CD4-positive, alpha-beta T cell treated with Interleukin-6 at 100 ng/mL for 8 hours (primary cell): ENCODE results near the gene GPRC6A.

Experiments used
- DNase-seq: peaks from one replicate; pipeline ENCODE4 v3.0.0-alpha.2; 2020; ENCODE audit warnings: mixed read lengths, low spot score

Gene GPRC6A

DNA sequence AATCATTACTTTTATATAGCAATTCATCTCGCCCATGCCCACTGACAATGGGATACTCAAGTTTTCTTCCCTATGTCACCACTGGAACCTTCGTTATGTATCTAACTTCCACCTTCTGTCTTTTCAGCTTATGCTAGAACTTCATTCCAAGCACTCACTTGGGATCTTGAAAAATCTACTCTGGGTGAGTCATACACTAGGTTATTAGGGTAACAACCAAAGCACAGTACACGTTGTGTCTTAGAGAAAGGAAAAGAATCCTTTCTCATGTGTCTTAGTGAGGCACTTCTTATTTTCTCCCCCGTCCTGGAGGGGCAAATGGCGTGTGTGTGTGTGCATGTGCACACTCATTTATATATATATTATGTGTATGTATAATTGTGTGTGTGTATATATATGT is 45.0 kb downstream of the GPRC6A start:
- no peak for DNase-seq

DNA sequence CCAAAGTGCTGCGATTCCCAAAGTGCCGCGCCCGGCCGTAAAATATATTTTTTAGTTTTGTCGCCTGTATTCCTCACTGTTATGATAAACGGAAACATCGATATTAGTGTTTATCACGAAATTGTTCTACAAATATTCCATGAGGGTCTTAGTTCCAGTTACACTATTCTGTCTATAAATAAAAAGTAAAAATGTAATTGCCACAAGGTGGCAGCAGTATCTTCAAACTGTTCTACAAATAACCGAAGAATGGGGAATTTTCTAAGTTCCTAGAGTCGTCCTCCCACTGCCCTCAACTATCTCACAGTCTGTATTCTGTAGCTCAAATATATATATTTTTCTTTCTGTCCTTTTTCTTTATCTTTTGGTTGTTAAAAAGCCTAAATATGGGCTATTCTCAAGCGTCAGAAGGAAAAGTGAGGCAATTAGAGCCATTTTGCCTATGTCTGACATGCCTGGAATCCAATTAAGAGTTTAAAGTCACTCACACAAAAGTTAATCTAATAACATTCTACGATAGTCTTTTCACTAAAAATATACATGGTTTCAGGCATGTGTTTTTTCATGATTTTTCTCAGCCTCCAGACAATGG is 49.2 kb downstream of the GPRC6A start:
- DNase-seq: no peak

DNA sequence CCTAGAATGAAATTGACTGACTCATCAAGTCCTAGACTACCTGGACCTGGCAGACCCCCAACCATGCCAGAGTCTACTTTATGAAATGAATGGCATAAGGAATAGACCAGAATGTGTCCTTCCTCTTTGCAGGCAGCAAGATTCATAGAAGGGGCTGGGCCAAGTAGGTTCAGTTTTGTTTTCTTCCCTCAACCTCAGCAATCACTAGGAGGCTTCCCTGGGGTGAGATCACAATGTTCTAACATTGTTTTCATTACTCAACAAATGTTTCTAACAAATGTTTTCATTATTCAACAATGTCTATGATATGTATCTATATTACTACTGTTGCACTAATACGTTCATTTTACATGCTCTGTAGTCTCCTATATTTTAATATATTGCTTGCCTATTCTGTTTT is 55.0 kb downstream of the GPRC6A start:
- DNase-seq: no peak

DNA sequence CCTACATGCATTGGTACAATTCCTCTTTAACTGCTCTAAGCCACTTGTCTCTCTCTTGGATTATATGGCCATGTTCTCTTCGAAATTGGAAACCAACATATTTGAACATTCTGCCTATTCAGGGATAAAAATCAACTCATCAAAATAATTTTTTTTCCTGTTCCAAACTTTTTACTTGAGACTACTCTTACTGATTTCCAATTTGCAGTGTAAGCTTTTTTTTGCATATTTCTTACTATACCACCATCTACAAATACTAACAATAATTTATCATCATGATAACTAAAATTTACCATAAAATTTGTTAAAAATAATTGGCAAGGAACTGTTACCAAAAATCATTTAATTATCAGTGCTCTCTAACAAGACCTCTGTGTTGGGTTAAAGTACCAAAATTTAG is 56.4 kb downstream of the GPRC6A start:
- no peak for DNase-seq

DNA sequence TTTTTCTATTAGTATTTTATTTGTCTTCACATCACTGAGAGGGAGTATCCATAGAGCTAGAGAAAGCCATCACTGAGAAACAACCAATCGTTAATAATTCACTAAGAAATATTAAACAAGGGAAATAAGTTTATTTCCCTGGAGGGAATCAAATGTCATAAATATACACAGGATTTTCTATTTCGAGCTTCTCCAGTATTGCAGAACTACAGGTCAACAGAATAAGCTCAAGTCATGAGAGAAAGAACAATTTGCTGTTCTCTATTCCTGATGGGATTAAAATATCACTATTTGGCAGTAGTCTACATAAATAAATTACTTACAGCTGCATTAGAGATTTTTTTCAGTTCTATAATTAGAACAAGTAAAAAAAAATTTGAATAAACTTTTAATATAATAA is 61.2 kb downstream of the GPRC6A start:
- no peak for DNase-seq

DNA sequence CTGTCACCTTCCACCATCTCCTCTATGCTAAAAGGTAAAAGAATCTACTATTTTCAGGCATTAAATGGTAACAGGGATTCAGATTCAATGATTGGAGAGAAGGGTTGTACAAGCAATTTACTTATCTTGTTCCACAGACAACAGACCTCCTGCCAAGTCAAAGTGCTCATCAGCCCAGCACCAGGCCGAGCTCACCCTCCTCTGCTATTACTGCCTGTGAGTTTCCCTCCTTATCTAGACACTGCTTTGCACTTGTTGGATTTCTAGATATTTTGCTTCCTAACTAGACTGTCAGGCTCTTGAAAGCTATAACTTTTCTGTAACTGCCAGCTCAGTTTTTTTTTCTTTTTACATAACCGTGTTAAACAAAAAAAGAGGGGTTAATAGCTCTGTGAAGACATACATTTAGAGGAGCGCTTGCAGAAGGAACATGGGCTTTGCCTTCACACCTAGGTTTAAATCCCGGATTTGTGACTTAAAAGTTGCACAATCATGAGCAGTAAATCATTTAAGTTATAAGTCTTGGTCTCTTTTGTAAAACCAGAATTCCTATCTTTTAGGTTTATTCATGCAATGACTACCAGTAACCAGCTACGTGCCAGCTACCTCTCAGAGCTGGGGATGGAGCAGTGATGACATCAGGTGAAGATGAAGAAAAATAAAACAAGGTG is 62.2 kb downstream of the GPRC6A start:
- no peak for DNase-seq

DNA sequence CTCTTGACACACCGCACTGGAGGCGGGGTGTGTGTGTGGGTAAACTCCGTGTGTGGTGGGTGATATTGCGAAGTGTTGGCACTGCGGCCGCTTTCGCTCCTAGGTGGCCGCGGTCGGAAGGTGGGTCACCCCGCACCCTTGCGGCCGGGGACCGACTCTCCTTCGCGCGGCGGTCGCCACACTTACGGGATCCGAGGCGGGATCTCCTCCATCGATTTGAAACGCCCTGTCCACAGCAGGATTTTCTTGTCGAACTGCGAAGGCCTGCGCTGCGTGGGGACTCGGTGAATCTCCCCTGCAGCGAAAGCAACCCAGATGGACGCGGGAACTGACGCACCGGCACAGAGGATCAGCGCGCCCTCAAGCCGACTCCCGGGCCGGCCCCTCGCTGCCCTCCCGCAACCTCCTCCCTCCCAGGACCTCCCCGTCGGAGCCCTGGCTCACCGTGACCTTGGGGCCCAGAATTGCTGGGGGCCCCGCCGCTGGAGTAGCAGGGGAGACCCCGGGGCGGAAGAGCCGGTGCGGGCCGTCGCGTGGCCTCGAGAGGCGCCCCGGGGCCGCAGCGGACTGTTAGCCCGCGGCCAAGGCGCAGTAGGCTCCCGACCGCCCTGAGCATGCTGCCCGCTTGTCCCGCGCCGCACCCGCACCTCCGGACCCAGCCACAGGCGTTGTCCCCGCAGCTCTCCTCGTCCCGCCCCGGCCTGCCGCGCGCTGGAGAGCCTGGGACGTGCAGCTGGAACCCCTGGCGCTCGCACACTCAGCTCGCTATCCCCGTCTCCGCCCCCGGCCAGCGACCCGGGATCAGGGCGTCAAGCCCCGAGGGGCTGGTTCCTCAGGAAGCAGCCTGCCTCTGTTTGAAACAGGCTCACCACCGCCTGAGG is 63.7 kb downstream of the GPRC6A start, which contains the start of gene FAM162B:
FAM162B (minus strand) TSS at position 759 of the 881 bp plus-strand sequence; CDS start at position 616, 143 bp downstream.
- DNase-seq: no peak

DNA sequence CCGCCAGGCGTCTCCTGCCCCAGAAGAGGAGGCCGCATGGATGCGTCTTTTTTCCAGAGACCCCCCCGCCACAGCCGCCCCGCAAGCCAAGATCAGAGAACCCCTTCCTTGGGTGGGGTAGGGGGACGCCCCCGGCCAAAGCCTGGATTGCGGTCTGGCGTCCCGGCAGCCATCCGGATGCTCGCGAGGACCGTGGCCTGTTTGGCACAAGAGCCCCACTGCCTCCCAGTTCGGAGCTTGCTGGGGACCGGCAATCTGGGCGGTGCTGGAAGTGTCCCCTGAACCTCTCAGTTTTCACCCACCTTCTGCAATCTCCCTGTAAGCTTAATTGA is 64.3 kb downstream of the GPRC6A start:
- no peak for DNase-seq

DNA sequence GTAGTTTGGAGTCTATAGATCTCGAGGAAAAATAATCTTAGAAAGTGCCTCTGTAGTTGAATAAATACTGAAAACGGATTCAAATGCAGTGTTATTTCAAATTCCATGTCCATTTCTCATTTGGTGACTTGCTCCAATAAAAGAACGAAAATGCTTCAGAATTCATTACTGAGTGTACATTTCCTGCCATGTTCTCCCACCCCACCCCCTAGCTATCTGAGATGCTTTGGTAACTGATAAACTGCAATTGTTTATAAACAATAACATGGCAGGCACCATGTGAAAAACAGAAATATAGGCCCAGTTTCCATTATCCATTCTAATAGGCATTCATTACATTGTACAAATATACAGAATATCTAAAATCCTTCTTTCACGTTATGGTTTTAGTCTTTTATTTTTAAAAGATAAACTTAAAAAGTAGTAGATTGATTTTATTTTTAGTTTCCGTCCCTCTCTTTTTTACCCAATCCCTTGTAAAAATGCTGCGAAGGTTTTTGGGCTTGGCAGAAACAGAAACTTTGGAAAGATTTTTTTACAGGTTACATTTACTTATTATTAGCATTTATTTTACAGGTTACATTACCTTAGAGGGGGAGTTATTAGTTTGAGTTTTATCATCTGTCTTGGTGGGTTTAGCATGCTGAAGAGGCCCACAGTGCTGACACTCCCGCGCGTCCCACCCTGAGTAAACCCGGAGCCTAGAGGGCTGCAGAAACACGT is 64.8 kb downstream of the GPRC6A start:
- no peak for DNase-seq

DNA sequence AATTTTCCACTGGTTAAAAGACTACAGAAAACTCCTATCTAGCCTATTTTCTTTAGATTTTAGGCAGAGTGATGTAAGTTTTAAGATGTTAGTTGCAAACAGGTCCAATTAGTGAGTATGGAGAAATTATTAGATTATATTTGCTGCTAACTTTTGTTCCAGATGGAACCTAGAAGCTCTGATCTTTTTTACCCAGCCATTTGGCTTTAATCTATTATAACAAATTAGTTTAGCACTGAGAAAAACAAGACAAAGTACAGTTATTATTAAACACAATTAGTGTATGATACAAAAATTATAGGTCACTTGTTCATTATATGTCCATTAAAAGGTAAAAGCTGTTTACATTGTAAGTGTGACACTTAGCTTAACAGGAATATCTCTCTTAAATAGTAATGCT is 65.8 kb downstream of the GPRC6A start:
- DNase-seq: no peak

DNA sequence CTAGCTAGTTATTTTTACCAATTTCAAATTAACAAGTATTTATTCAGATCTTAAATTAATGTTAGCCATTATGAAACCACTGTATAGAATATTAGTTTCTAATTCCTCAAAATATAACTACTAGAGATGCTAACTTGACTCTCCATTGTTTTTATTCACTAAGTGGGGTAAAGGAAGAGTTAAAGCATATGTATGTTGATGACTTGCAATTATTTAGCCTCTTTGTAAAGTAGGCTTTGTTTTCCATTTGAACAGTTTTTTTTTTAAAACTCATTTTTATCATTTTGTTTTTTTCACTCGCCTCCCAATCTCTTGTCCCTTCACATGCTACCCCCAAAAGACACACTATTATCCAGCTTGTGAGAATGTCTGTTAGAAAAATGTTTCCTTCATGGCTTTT is 66.6 kb downstream of the GPRC6A start:
- no peak for DNase-seq

DNA sequence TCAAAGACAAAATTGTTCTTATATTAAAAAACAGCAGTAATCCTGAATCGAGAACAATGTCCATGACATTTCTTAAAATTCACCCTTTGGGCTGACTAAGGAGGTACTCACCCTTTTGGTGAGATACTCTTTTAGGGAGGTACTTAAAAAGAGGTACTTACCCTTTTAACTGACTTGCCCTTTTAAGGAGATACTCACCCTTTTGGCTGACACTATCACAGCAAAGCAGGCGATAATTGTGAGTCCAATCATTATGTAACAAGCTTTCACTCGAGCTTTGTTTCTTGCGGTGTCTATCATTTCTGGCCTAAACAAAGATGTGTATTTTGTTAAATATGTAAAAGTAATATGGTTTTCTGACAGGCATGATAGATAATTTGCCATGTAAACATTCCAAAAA is 67.1 kb downstream of the GPRC6A start:
- no peak for DNase-seq

DNA sequence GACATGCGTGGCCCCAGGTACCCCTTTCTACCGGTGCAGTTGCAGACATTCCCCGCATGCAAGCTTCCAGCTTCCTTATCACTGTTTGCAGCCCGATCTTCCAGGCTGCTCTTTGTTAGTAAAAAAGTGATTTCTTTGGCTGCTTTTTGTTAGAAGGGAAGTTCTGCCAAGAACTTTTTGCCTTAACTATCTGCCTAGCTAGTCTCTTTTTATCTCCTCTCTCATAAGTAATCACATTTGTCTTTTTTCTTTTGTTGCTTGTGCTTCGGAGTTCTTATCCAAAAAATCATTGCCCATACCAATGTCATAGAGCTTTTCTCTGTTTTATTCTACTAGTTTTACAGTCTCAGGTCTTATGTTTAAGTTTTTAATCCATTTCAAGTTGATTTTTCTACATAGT is 83.7 kb downstream of the GPRC6A start:
- DNase-seq: no peak
